ENCODE results near the gene MAPK14. TPM values are rescaled to one million over a fixed set of nuclear protein-coding genes. Genes with fewer than 3 reads are reported as not detected.

MAPK14 gene
- total RNA-seq, 1 experiment from 2014 or later: 60.4 TPM

- TF ChIP-seq CTCF (conservative IDR thresholded peaks at IDR 0.05) (no peak), EZH2 (IDR thresholded peaks at IDR 0.05; ENCODE audit: low read depth) (no peak)
- no peaks in the 10 kb centered on the region for H3K4me1 ChIP-seq (replicated peaks; ENCODE audit: insufficient read depth)
- CTCF ChIA-PET: no interaction called here
- H3K4me3 ChIP-seq: no peak overlapping the region
- H3K36me3 ChIP-seq (ENCODE audit: low read depth): peaks cover 11% of the 10 kb centered on the region; the same call in 1 of the 2 replicates
- no peaks in the 10 kb centered on the region for H4K20me1 ChIP-seq (ENCODE audit: insufficient read depth)
- no peak for DNase-seq
- no peak overlapping the region for H3K4me2 ChIP-seq
- no peaks in the 10 kb centered on the region for H3K27me3 ChIP-seq (ENCODE audit: insufficient read depth, low read depth)
- no peaks in the 10 kb centered on the region for H3K9me2 ChIP-seq (ENCODE audit: insufficient read depth)
- peaks cover 5% of the 10 kb centered on the region; the same call in 1 of the 2 replicates for H3K9me3 ChIP-seq (ENCODE audit: insufficient read depth, low read depth)
- POLR2A ChIA-PET (ENCODE audit: unreplicated experiment): interaction anchor here (0.6 to 0.7 kb wide), 2 partner anchors 60 to 490 kb away, joined by 3 to 6 read pairs; no protein-coding TSS in a partner anchor
- no TSS peak for BruUV-seq (replicated peaks)
- no peaks in the 10 kb centered on the region for H3K79me2 ChIP-seq (ENCODE audit: low read depth)
- no peak overlapping the region for H3K27ac ChIP-seq
- peaks cover 17% of the 10 kb centered on the region for H3F3A ChIP-seq (ENCODE audit: insufficient read depth, low read depth)
- H2AFZ ChIP-seq: no peak overlapping the region
- intact Hi-C loops (cut with micrococcal nuclease; ENCODE audit: unreplicated experiment): no loop called here
Measured at GRCh38 chr6:36089048-36089447, 61.4 kb downstream of the MAPK14 start.

- no peak for TF ChIP-seq CTCF (conservative IDR thresholded peaks at IDR 0.05)
- Histone ChIP-seq H3K27me3 (ENCODE audit: insufficient read depth, low read depth) (no peaks in the 10 kb centered on the region), H3K4me2 (no peak overlapping the region), H3K27ac (no peak overlapping the region), H3K9me3 (ENCODE audit: insufficient read depth, low read depth) (no peaks in the 10 kb centered on the region), H3K4me3 (no peak overlapping the region), H3K79me2 (ENCODE audit: low read depth) (no peaks in the 10 kb centered on the region), H2AFZ (no peak overlapping the region), H4K20me1 (ENCODE audit: insufficient read depth) (no peaks in the 10 kb centered on the region), H3K4me1 (replicated peaks; ENCODE audit: insufficient read depth) (no peaks in the 10 kb centered on the region; the same call in 1 of the 2 replicates), H3K9me2 (ENCODE audit: insufficient read depth) (no peaks in the 10 kb centered on the region), H3F3A (ENCODE audit: insufficient read depth, low read depth) (peaks cover 19% of the 10 kb centered on the region), H3K36me3 (ENCODE audit: low read depth) (peaks cover 13% of the 10 kb centered on the region)
- DNase-seq: no peak
- POLR2A ChIA-PET (ENCODE audit: unreplicated experiment): interaction anchor here (0.6 kb wide), 1 partner anchor 778 kb away, joined by 4 read pairs; no protein-coding TSS in a partner anchor
- no TSS peak for BruUV-seq (replicated peaks)
- CTCF ChIA-PET: interaction anchor here (1.6 kb wide), 1 partner anchor 27 kb away, joined by 7 read pairs; no protein-coding TSS in a partner anchor
- intact Hi-C loops (cut with micrococcal nuclease; ENCODE audit: unreplicated experiment): loop anchor here (2.0 to 10.0 kb wide), 5 partner anchors 342 to 799 kb away; partner anchors contain the start of genes ARMC12 and DEF6
Measured at GRCh38 chr6:36094238-36094637, 66.6 kb downstream of the MAPK14 start.

- Histone ChIP-seq H3K79me2 (ENCODE audit: low read depth) (no peaks in the 10 kb centered on the region), H3K4me1 (replicated peaks; ENCODE audit: insufficient read depth) (no peaks in the 10 kb centered on the region; the same call in 1 of the 2 replicates), H3K36me3 (ENCODE audit: low read depth) (peaks cover 13% of the 10 kb centered on the region), H3K9me2 (ENCODE audit: insufficient read depth) (no peaks in the 10 kb centered on the region), H4K20me1 (ENCODE audit: insufficient read depth) (no peaks in the 10 kb centered on the region), H3K27me3 (ENCODE audit: insufficient read depth, low read depth) (no peaks in the 10 kb centered on the region), H3K4me2 (no peak overlapping the region), H3K27ac (peak overlapping the region; percentile 35), H3K9me3 (ENCODE audit: insufficient read depth, low read depth) (no peaks in the 10 kb centered on the region), H3K4me3 (no peak overlapping the region), H2AFZ (no peak overlapping the region), H3F3A (ENCODE audit: insufficient read depth, low read depth) (peaks cover 19% of the 10 kb centered on the region)
- no TSS peak for BruUV-seq (replicated peaks)
- POLR2A ChIA-PET (ENCODE audit: unreplicated experiment): interaction anchor here (0.6 kb wide), 2 partner anchors 77 to 777 kb away, joined by 4 to 6 read pairs; no protein-coding TSS in a partner anchor
- CTCF ChIA-PET: interaction anchor here (1.0 to 1.6 kb wide), 2 partner anchors 26 to 67 kb away, joined by 4 to 7 read pairs; partner anchors contain the start of gene MAPK14
- intact Hi-C loops (cut with micrococcal nuclease; ENCODE audit: unreplicated experiment): loop anchor here (1.0 to 10.0 kb wide), 6 partner anchors 68 to 800 kb away; partner anchors contain the start of genes ARMC12, DEF6 and MAPK14
- peak; percentile 66 for DNase-seq
- TF ChIP-seq CTCF (conservative IDR thresholded peaks at IDR 0.05): peak; percentile 97
- TF ChIP-seq EZH2 (IDR thresholded peaks at IDR 0.05; ENCODE audit: low read depth): no peak
Measured at GRCh38 chr6:36094753-36095496, 67.3 kb downstream of the MAPK14 start.

All from PC-9 (cell line).